T-helper 9 cell (primary cell): Measurements from ENCODE around the gene TPP2.

ENCODE experiments used
- DNase-seq: peaks from one replicate; pipeline ENCODE4 v3.0.0-alpha.2; 2020

Gene TPP2

GRCh38 chr13:102696465-102696864 lies 99.7 kb downstream of the TPP2 start:
- no peak for DNase-seq

GRCh38 chr13:102697264-102697663 lies 100.5 kb downstream of the TPP2 start:
- no peak for DNase-seq

GRCh38 chr13:102697929-102698648 lies 101.3 kb downstream of the TPP2 start:
- no peak for DNase-seq

GRCh38 chr13:102698649-102698980 lies 101.8 kb downstream of the TPP2 start:
- DNase-seq: no peak

GRCh38 chr13:102699504-102699903 lies 102.7 kb downstream of the TPP2 start:
- DNase-seq: no peak

- DNase-seq: no peak
Observed at GRCh38 chr13:102700088-102701031, 103.6 kb downstream of the TPP2 start.

- no peak for DNase-seq
Observed at GRCh38 chr13:102701331-102701730, 104.5 kb downstream of the TPP2 start.

GRCh38 chr13:102702965-102703725 lies 106.4 kb downstream of the TPP2 start:
- DNase-seq: no peak

GRCh38 chr13:102703726-102704035 lies 106.9 kb downstream of the TPP2 start:
- DNase-seq: no peak

GRCh38 chr13:102704238-102705058 lies 107.7 kb downstream of the TPP2 start:
- no peak for DNase-seq

GRCh38 chr13:102707467-102707866 lies 110.7 kb downstream of the TPP2 start:
- no peak for DNase-seq

- DNase-seq: no peak
Observed at GRCh38 chr13:102708211-102708610, 111.4 kb downstream of the TPP2 start.

GRCh38 chr13:102708991-102709390 lies 112.2 kb downstream of the TPP2 start:
- DNase-seq: no peak

- no peak for DNase-seq
Observed at GRCh38 chr13:102709536-102709935, 112.8 kb downstream of the TPP2 start.

- no peak for DNase-seq
Observed at GRCh38 chr13:102710261-102710679, 113.5 kb downstream of the TPP2 start.

GRCh38 chr13:102715447-102715846 lies 118.7 kb downstream of the TPP2 start:
- no peak for DNase-seq

- DNase-seq: no peak
Observed at GRCh38 chr13:102718746-102719145, 122.0 kb downstream of the TPP2 start.

- no peak for DNase-seq
Observed at GRCh38 chr13:102721800-102722231, 125.0 kb downstream of the TPP2 start.

- no peak for DNase-seq
Observed at GRCh38 chr13:102724923-102725322, 128.1 kb downstream of the TPP2 start.

GRCh38 chr13:102726430-102726829 lies 129.6 kb downstream of the TPP2 start:
- no peak for DNase-seq
